ENCODE data around the gene RTBDN.

Gene RTBDN

DNA sequence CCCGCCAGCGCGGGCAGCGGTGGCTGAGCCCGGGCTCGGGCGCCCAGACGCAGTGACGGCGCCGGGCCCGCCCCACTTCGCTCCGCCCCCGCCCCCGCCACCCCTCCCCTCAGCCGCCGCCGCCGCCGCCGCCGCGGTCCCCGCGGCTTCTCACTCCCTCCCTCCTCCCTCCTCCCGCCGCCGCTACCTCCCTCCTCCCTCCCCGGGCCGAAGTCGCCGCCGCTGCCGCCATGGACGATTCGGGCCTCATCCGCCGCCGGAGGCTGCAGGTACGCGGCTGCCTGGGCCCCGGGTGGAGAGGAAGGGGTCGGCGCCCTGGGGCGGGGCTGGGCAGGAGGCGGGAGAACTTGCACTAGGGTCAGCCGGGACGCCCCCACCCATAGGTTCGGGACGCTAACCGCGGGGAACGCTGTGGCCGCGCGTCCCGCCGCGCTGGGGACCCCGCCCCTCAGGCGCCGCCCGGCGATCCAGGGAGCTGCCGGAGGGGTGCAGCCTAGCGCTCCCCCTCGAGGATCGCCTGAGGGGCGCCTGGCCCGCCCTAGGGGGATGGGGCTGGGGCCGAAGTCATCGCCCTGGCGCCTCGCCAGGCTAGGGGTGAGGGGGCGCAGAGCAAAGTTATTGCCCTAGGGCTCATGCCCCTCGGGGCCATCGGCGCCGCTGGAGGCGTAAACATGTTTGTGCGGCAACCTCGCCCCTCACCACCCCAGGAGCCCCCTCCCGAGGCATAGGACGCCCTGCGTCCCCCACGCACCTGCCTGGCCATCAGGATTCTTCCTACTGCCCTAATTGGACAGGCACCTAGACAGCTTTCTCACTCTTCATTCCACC, 427 bp downstream of the RTBDN start:
- peak overlapping the region; percentile 73 for H3K4me3 ChIP-seq (ENCODE audit: low read length)
- no peaks in the 10 kb centered on the region for H3K9me3 ChIP-seq (ENCODE audit: control insufficient read depth, insufficient read depth, low read length)
- H3K36me3 ChIP-seq (ENCODE audit: control insufficient read depth, low read length), result no peaks in the 10 kb centered on the region
- no peaks in the 10 kb centered on the region for H4K20me1 ChIP-seq (ENCODE audit: control insufficient read depth, insufficient read depth, low read depth, low read length)
- H3K4me2 ChIP-seq (ENCODE audit: low read length), result peak overlapping the region; percentile 71
- H3K79me2 ChIP-seq (ENCODE audit: control insufficient read depth, low read length), result no peaks in the 10 kb centered on the region
- no peak for TF ChIP-seq EZH2phosphoT487 (IDR thresholded peaks at IDR 0.05; ENCODE audit: borderline replicate concordance, low read length)
- TF ChIP-seq, protein P1, sequence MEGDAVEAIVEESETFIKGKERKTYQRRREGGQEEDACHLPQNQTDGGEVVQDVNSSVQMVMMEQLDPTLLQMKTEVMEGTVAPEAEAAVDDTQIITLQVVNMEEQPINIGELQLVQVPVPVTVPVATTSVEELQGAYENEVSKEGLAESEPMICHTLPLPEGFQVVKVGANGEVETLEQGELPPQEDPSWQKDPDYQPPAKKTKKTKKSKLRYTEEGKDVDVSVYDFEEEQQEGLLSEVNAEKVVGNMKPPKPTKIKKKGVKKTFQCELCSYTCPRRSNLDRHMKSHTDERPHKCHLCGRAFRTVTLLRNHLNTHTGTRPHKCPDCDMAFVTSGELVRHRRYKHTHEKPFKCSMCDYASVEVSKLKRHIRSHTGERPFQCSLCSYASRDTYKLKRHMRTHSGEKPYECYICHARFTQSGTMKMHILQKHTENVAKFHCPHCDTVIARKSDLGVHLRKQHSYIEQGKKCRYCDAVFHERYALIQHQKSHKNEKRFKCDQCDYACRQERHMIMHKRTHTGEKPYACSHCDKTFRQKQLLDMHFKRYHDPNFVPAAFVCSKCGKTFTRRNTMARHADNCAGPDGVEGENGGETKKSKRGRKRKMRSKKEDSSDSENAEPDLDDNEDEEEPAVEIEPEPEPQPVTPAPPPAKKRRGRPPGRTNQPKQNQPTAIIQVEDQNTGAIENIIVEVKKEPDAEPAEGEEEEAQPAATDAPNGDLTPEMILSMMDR (IDR thresholded peaks at IDR 0.05; ENCODE audit: low read depth, low read length, poor library complexity, severe bottlenecking), result peak; percentile 12
- H3K27me3 ChIP-seq (ENCODE audit: control insufficient read depth, low read length), result peaks cover 36% of the 10 kb centered on the region
- H3K9me2 ChIP-seq (replicated peaks; ENCODE audit: control insufficient read depth, low read length), result no peaks in the 10 kb centered on the region
- H3K4me1 ChIP-seq (ENCODE audit: control insufficient read depth, low read length), result peaks cover 49% of the 10 kb centered on the region
- peaks cover 14% of the 10 kb centered on the region for H3F3A ChIP-seq (ENCODE audit: control insufficient read depth, insufficient read depth)
- no peak overlapping the region for H3K27ac ChIP-seq (ENCODE audit: low read depth, low read length)

DNA sequence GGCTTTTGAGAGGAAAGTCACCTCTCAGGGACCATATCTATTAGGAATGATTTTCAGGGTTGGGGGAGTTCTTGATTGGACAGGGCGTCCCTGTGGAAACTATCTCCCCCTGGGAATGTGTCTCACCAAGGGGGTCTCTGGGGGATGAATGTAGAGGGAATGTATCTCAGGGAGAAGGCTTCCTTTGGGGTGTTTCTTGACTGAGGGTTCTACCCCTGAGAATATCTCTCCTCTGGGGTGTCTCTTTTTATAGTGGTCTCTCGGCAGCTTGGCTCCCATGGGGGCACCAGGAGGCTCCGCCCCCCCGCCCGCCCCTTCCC, 1.0 kb downstream of the RTBDN start:
- Histone ChIP-seq H3K36me3 (ENCODE audit: control insufficient read depth, low read length) (no peaks in the 10 kb centered on the region), H3K79me2 (ENCODE audit: control insufficient read depth, low read length) (no peaks in the 10 kb centered on the region), H3K9me3 (ENCODE audit: control insufficient read depth, insufficient read depth, low read length) (no peaks in the 10 kb centered on the region), H3K9me2 (replicated peaks; ENCODE audit: control insufficient read depth, low read length) (no peaks in the 10 kb centered on the region), H3K4me2 (ENCODE audit: low read length) (peak overlapping the region; percentile 48), H3K27me3 (ENCODE audit: control insufficient read depth, low read length) (peaks cover 36% of the 10 kb centered on the region), H3F3A (ENCODE audit: control insufficient read depth, insufficient read depth) (peaks cover 14% of the 10 kb centered on the region), H4K20me1 (ENCODE audit: control insufficient read depth, insufficient read depth, low read depth, low read length) (no peaks in the 10 kb centered on the region), H3K4me1 (ENCODE audit: control insufficient read depth, low read length) (peaks cover 51% of the 10 kb centered on the region), H3K4me3 (ENCODE audit: low read length) (peak overlapping the region; percentile 48), H3K27ac (ENCODE audit: low read depth, low read length) (no peak overlapping the region)
- TF ChIP-seq, protein P1 (IDR thresholded peaks at IDR 0.05; ENCODE audit: low read depth, low read length, poor library complexity, severe bottlenecking), result no peak

DNA sequence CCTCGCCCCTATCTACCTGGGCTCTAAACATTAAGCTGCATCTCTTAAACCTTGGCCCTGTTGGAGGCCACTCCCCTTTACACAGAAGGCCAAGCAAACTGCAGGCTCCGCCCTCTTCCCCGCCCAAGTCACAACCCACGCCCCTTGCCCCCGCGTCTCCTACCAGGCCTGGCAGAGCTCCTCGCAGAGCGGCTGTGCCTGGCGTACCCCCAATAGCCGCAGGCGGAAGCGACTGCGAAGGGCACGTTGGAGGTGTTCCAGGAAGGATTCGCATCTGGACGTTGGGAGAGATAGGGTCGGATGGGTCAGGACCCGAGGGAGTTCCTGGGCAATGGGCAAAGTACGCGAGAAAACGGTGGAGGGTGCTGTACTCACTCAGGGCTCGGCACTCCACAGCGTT, 5.9 kb downstream of the RTBDN start:
- TF ChIP-seq EZH2phosphoT487 (IDR thresholded peaks at IDR 0.05; ENCODE audit: borderline replicate concordance, low read length), result no peak
- TF ChIP-seq, protein P1 (IDR thresholded peaks at IDR 0.05; ENCODE audit: low read depth, low read length, poor library complexity, severe bottlenecking), result no peak
- peak overlapping the region; percentile 32 for H3K4me2 ChIP-seq (ENCODE audit: low read length)
- H3K9me3 ChIP-seq (ENCODE audit: control insufficient read depth, insufficient read depth, low read length), result no peaks in the 10 kb centered on the region
- H3F3A ChIP-seq (ENCODE audit: control insufficient read depth, insufficient read depth), result peaks cover 5% of the 10 kb centered on the region
- no peaks in the 10 kb centered on the region for H3K9me2 ChIP-seq (replicated peaks; ENCODE audit: control insufficient read depth, low read length)
- peak overlapping the region; percentile 31; the same call in 1 of the 2 replicates for H3K4me3 ChIP-seq (ENCODE audit: low read length)
- H4K20me1 ChIP-seq (ENCODE audit: control insufficient read depth, insufficient read depth, low read depth, low read length), result no peaks in the 10 kb centered on the region
- no peak overlapping the region for H3K27ac ChIP-seq (ENCODE audit: low read depth, low read length)
- no peaks in the 10 kb centered on the region for H3K36me3 ChIP-seq (ENCODE audit: control insufficient read depth, low read length)
- no peaks in the 10 kb centered on the region for H3K79me2 ChIP-seq (ENCODE audit: control insufficient read depth, low read length)
- peaks cover 21% of the 10 kb centered on the region for H3K27me3 ChIP-seq (ENCODE audit: control insufficient read depth, low read length)
- peaks cover 18% of the 10 kb centered on the region for H3K4me1 ChIP-seq (ENCODE audit: control insufficient read depth, low read length)
